Ovary (tissue), 3 donors: ENCODE measurements around the gene SURF1.

Experiments
- EP300 ChIP-seq: sonication (generic); formaldehyde crosslinking; IDR thresholded peaks from one replicate; pipeline ENCODE4 v1.6.1; 2017; ENCODE audit warnings: antibody characterized with exemption
- POLR2A ChIP-seq: fragments of 450-650 bp; IDR thresholded peaks from one replicate; pipeline ENCODE4 v1.6.1; 2017; ENCODE audit warnings: antibody characterized with exemption, mild to moderate bottlenecking, moderate library complexity
- TF ChIP-seq, protein P1 (sequence below), 3 donors: fragments of 450-650 bp in 2 of 3; fragments of 200-600 bp in 1 of 3; IDR thresholded peaks; one replicate each; pipeline versions ENCODE4 v1.5.1 to v1.8.0; 2016 to 2022; ENCODE audit warnings: antibody characterized with exemption in 3 of 3, mild to moderate bottlenecking in 1 of 3
- donor health status: DM: no; HTN: no; CAD: no.

DNA sequence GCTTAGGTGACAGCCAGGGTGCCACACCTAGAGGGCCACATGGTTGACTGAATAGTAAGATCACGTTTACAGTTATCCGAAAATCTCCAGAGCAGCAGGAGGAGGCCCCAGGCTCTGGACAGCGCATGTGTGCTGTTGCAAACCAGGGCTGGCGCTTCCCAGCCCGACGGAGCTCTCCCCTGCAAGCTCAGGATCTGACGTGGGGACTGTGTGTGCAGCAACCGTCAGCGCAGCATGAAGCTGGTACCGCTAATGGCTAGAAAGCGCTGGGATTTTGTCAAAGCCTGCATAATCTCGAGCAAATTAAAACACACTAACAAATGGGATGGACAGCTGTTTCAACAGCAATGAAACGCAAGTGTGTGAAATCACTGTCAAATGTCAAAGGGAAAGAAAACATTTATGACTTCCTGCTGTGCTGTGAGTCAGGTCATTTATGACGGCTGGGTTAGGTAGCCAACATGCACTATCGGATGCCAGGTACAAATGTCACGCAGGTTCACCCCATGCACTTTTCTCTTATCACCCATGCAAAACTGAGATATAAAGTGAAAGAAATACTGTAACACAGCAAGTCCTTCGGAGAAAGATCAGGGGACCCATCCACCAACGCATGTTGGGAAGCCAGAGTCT lies 12.1 kb upstream of the SURF1 start:
- TF ChIP-seq, protein P1, sequence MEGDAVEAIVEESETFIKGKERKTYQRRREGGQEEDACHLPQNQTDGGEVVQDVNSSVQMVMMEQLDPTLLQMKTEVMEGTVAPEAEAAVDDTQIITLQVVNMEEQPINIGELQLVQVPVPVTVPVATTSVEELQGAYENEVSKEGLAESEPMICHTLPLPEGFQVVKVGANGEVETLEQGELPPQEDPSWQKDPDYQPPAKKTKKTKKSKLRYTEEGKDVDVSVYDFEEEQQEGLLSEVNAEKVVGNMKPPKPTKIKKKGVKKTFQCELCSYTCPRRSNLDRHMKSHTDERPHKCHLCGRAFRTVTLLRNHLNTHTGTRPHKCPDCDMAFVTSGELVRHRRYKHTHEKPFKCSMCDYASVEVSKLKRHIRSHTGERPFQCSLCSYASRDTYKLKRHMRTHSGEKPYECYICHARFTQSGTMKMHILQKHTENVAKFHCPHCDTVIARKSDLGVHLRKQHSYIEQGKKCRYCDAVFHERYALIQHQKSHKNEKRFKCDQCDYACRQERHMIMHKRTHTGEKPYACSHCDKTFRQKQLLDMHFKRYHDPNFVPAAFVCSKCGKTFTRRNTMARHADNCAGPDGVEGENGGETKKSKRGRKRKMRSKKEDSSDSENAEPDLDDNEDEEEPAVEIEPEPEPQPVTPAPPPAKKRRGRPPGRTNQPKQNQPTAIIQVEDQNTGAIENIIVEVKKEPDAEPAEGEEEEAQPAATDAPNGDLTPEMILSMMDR (IDR thresholded peaks at IDR 0.05), result no peak
- no peak for TF ChIP-seq POLR2A
- TF ChIP-seq EP300, result no peak
